AG09309 (cell line): Measurements from ENCODE around the gene EDDM13.
"Not testable (repeated sequence)": the region's sequence is repeated elsewhere in the genome, so short reads cannot be mapped to it uniquely, and the experiment has no call there.

Experiments
- DNase-seq: peaks from one replicate; pipeline ENCODE4 v3.0.0-alpha.2; 2010; ENCODE audit warnings: low read depth
- H3K4me3 ChIP-seq: 2 replicates; pipeline ENCODE4 v1.5.1; 2011; ENCODE audit warnings: mild to moderate bottlenecking, low read depth, low read length, moderate library complexity; ENCODE audit not compliant: control insufficient read depth
- TF ChIP-seq, protein P1 (sequence below): IDR thresholded peaks from 2 replicates; pipeline ENCODE4 v1.5.1; 2011; ENCODE audit warnings: mild to moderate bottlenecking, low read depth, low read length, inconsistent platforms; ENCODE audit not compliant: insufficient read depth, control insufficient read depth; ENCODE audit errors: missing control alignments

The EDDM13 gene

DNA sequence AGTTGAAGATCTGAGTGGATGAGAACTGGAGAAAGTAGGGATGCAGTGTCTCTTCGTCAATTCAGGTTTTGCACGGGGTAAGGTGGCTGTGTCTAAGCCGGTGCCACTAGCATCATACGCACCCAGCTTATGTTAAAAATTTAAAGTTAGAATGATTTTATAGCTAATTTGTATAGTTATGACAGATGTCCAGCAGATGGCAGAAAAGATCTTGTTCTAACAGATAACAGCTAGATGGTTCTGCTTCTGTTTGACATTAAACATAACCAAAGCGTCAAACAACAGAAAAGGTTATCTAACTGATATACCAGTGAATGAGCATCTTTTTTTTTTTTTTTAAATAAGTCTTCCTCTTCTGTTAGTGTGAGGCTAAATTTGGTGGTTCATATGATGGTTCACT, 18.8 kb upstream of the EDDM13 start:
- TF ChIP-seq, protein P1, sequence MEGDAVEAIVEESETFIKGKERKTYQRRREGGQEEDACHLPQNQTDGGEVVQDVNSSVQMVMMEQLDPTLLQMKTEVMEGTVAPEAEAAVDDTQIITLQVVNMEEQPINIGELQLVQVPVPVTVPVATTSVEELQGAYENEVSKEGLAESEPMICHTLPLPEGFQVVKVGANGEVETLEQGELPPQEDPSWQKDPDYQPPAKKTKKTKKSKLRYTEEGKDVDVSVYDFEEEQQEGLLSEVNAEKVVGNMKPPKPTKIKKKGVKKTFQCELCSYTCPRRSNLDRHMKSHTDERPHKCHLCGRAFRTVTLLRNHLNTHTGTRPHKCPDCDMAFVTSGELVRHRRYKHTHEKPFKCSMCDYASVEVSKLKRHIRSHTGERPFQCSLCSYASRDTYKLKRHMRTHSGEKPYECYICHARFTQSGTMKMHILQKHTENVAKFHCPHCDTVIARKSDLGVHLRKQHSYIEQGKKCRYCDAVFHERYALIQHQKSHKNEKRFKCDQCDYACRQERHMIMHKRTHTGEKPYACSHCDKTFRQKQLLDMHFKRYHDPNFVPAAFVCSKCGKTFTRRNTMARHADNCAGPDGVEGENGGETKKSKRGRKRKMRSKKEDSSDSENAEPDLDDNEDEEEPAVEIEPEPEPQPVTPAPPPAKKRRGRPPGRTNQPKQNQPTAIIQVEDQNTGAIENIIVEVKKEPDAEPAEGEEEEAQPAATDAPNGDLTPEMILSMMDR = peak; percentile 35
- peak; percentile 27 for DNase-seq
- no peak overlapping the region for H3K4me3 ChIP-seq

DNA sequence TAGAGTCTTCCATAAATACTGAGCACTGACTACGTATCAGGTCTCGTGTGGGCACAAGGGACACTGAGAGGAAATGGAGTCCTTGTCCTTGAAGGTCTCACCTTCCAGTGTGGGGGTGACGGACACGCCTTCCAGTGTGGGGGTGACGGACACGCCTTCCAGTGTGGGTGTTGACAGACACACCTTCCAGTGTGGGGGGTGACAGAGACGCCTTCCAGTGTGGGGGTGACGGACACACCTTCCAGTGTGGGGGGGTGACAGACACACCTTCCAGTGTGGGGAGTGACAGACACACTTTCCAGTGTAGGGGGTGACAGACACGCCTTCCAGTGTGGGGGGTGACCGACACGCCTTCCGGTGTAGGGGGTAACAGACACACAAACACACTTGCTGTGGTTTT, 14.3 kb upstream of the EDDM13 start:
- no peak overlapping the region for H3K4me3 ChIP-seq
- no peak for DNase-seq
- TF ChIP-seq, protein P1 = no peak

DNA sequence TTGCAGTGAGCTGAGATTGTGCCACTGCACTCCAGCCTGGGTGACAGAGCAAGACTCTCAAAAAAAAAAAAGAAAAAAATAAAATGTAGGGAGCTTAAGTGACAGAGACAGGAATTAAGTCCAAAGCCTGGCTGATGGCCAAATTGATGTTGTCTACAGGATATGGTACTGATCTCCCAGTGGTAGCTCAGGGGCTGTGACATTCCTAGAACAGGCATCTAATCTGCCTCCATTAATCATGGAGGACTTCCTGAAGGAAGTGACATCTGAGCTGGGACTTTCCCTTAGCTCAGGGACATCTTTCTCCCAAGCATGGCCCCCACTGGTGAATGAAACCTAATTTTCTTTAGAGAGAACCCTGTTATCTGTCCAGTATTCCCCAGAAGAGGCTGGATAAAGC, 11.4 kb upstream of the EDDM13 start:
- H3K4me3 ChIP-seq = no peak overlapping the region
- TF ChIP-seq, protein P1 = no peak
- no peak for DNase-seq

DNA sequence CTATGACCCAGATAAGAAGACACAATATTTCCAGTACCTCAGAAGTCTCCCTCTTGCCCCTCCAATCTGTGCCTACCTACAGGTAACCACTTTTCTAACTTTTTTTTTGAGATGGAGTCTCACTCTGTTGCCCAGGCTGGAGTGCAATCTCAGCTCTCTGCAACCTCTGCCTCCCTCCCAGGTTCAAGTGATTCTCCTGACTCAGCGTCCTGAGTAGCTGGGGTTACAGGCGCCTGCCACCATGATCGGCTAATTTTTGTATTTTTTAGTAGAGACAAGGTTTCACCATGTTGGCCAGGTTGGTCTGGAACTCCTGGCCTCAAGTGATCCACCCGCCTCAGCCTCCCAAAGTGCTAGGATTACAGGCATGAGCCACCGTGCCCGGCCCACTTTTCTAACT, 10.6 kb upstream of the EDDM13 start:
- DNase-seq = not testable (repeated sequence)

DNA sequence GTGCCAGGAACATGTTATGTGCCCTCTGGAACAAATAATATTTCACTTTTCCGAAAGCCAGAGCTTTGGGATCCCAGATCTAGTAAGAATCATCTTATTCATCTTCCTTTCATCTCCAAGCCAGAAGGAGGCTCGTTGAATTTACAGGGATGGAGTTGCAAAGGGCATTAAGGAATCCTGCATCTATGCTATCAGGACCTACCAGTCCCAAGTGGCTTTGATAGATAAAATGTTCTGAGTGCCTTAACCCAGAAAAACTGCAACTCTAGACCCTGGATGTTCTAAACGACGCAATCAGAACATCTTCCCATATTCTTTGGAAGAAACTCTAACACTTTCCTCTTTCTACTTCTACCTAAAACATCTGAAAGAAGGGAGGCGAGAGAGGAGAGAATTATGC, 9.2 kb upstream of the EDDM13 start:
- H3K4me3 ChIP-seq = no peak overlapping the region
- no peak for DNase-seq
- TF ChIP-seq, protein P1 = no peak

More for the DNA sequence above, 10.6 kb upstream of the EDDM13 start:
- H3K4me3 ChIP-seq = not testable (repeated sequence)

DNA sequence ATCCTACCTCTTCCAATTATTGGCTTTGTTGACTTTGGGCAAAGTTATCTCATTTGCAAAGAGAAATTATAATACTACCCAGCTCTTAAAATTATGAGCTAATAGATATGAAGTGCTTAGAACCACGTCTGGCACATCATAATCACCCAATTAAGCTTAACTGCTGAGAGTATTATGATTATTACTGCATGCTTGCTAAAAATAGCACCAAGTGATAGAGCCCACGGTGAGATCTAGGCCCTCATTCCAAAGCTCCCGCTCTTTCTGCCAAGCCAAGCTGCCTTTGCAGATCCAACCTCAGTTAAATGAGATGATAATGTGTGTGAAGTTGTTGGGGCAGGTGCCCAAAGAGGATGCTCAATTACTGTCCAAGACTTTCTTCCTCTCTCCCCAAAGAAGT, 6.5 kb upstream of the EDDM13 start:
- H3K4me3 ChIP-seq = no peak overlapping the region
- TF ChIP-seq, protein P1 = no peak
- no peak for DNase-seq

DNA sequence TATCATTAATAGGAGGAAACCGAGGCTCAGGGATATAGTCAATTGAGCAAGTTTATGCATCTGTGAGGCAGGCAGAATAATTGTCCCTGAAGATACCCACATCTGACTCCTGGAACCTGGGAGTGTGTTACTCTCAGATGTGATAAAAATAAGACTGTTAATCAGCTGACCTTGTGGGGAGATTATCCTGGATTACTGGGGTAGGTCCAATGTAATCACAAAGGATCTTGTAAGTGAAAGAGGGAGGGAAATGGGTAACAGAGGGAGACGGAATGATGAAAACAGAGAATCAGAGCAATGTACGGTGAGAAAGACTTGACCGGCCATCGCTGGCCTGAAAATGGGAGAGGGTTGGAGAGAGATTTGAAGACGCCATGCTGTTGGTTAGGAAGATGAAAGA, 3.2 kb upstream of the EDDM13 start:
- H3K4me3 ChIP-seq = no peak overlapping the region
- TF ChIP-seq, protein P1 = no peak
- DNase-seq = no peak
